Naive B cell (primary cell): Measurements from ENCODE around the gene TSPAN1. TPM values are rescaled to one million over a fixed set of nuclear protein-coding genes. Genes with fewer than 3 reads are reported as not detected.

Experiments used
- ATAC-seq, 2 donors: fragments of 150-1000 bp; cut with Tn5 transposase; 2 replicates each; pipeline ENCODE4 v1.10.0; 2021; ENCODE audit warnings: low read depth in 2 of 2, mild to moderate bottlenecking in 2 of 2, moderate library complexity in 2 of 2
- DNase-seq: peaks from one replicate; pipeline ENCODE4 v3.0.0; 2022
- H3K27ac Mint-ChIP-seq, 6 donors: one replicate each; pipeline ENCODE4 v1.8.0; 2020 to 2022; ENCODE audit warnings: mild to moderate bottlenecking in 6 of 6, mixed read lengths in 6 of 6, moderate library complexity in 5 of 6, inconsistent platforms in 2 of 6
- H3K27me3 Mint-ChIP-seq, 3 donors: one replicate each; pipeline ENCODE4 v1.8.0; 2021 to 2022; ENCODE audit warnings: mixed read lengths in 3 of 3, mild to moderate bottlenecking in 1 of 3
- H3K36me3 Mint-ChIP-seq, 2 donors: one replicate each; pipeline ENCODE4 v1.8.0; 2020 to 2022; ENCODE audit warnings: mixed read lengths in 2 of 2, inconsistent platforms in 1 of 2, mild to moderate bottlenecking in 1 of 2
- H3K4me1 Mint-ChIP-seq, 3 donors: one replicate each; pipeline ENCODE4 v1.8.0; 2020 to 2022; ENCODE audit warnings: mixed read lengths in 3 of 3, inconsistent platforms in 1 of 3, mild to moderate bottlenecking in 1 of 3, moderate library complexity in 1 of 3
- H3K4me3 Mint-ChIP-seq, 8 donors: one replicate each; pipeline ENCODE4 v1.8.0; 2020 to 2022; ENCODE audit warnings: mild to moderate bottlenecking in 8 of 8, mixed read lengths in 8 of 8, moderate library complexity in 8 of 8, inconsistent platforms in 2 of 8
- H3K9me3 Mint-ChIP-seq, 7 donors: one replicate each; pipeline ENCODE4 v1.8.0; 2020 to 2022; ENCODE audit warnings: mixed read lengths in 7 of 7, mild to moderate bottlenecking in 5 of 7, inconsistent platforms in 2 of 7, moderate library complexity in 1 of 7
- polyA plus RNA-seq, 6 donors: library from polyadenylated mRNA; unstranded; fragments of 300-500 nt; fragmentation: Illumina TruSeq; gene quantifications; one replicate each; pipeline ENCODE4 v1.2.3, GENCODE V29; 2021; ENCODE audit warnings: low read depth in 6 of 6

Gene TSPAN1
- polyA plus RNA-seq, 6 donors from 2014 or later = not detected

DNA sequence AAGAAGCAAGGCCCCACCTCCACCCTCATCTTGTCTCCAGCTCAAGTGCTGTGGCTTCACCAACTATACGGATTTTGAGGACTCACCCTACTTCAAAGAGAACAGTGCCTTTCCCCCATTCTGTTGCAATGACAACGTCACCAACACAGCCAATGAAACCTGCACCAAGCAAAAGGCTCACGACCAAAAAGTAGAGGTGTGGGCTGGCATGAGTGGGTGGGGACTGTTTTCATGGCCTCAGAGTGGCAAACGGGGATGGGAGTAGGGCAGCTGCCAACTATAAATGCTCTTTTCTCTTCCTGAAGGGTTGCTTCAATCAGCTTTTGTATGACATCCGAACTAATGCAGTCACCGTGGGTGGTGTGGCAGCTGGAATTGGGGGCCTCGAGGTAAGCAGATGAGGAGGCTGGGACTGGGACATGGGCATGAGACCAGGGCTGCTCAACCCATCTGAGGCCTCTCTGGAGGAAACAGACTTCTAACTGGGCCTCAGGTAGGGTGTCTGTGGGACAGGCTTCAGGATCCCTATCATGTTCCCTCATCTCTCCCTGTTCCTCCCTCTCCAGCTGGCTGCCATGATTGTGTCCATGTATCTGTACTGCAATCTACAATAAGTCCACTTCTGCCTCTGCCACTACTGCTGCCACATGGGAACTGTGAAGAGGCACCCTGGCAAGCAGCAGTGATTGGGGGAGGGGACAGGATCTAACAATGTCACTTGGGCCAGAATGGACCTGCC lies 10.2 kb downstream of the TSPAN1 start:
- H3K36me3 Mint-ChIP-seq = peaks cover 0 to 18% of the 10 kb centered on the region in 2 donors
- H3K27ac Mint-ChIP-seq = peak overlapping the region in 2 of 6 donors; percentile 6 to 33
- peak overlapping the region in 1 of 8 donors; percentile 77 for H3K4me3 Mint-ChIP-seq
- ATAC-seq (no peak), DNase-seq (no peak)
- no peaks in the 10 kb centered on the region for H3K27me3 Mint-ChIP-seq
- H3K9me3 Mint-ChIP-seq = no peaks in the 10 kb centered on the region
- peaks cover 9 to 18% (median 14%) of the 10 kb centered on the region in 3 donors for H3K4me1 Mint-ChIP-seq

- no peaks in the 10 kb centered on the region for H3K9me3 Mint-ChIP-seq
- DNase-seq (no peak), ATAC-seq (no peak)
- peak overlapping the region in 1 of 6 donors; percentile 49 for H3K27ac Mint-ChIP-seq
- H3K4me1 Mint-ChIP-seq = peaks cover 9 to 18% (median 14%) of the 10 kb centered on the region in 3 donors
- H3K4me3 Mint-ChIP-seq = no peak overlapping the region
- peaks cover 0 to 18% of the 10 kb centered on the region in 2 donors for H3K36me3 Mint-ChIP-seq
- H3K27me3 Mint-ChIP-seq = no peaks in the 10 kb centered on the region
Observed at GRCh38 chr1:46186076-46186475, 11.2 kb downstream of the TSPAN1 start.

GRCh38 chr1:46187106-46187869 lies 12.4 kb downstream of the TSPAN1 start:
- Mint-ChIP-seq H3K4me3 (no peak overlapping the region), H3K9me3 (no peaks in the 10 kb centered on the region), H3K27me3 (no peaks in the 10 kb centered on the region), H3K36me3 (peaks cover 0 to 22% of the 10 kb centered on the region in 2 donors), H3K4me1 (peaks cover 9 to 18% (median 14%) of the 10 kb centered on the region in 3 donors), H3K27ac (peak overlapping the region in 1 of 6 donors; percentile 15)
- DNase-seq (no peak), ATAC-seq (no peak)

DNA sequence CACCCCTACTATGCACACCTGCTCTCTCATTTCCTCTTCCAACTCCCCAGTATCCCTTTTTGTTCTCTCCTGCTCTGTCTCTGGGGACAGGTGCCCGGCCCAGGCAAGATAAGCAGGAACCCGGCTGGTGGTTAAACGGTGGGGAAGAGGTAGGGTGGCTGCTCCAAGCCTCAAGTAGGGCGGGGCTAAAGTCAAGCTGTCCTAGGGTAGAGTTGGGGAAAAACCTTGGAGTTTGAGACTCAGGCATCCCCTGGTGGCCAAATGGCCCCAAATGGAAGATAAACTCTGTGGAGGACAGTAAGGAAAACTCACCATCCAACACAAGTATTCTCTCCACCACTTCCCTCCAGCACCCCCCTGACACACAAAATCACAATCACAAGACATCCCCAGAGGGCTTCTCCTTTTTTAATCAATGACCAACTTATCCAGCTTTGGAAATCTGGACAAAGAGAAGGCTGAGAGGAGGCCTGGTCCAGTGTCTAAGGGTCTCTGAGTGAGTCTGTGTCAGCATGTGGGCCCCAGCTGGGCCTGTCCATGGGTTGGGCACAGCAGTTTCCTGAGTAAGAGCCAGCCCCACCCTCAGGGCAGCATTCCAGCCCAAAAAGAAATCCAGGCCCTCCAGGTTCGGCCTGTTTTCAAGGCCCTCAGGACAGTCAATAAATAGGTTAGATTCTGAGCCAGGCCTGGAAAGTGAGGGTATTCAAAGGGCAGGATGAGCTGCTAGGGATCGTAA lies 13.6 kb downstream of the TSPAN1 start:
- no peak for ATAC-seq
- Mint-ChIP-seq H3K27me3 (no peaks in the 10 kb centered on the region), H3K9me3 (no peaks in the 10 kb centered on the region), H3K27ac (peak overlapping the region in 1 of 6 donors; percentile 80), H3K4me3 (peak overlapping the region in 1 of 8 donors; percentile 8), H3K4me1 (peaks cover 9 to 18% (median 14%) of the 10 kb centered on the region in 3 donors), H3K36me3 (peaks cover 0 to 31% of the 10 kb centered on the region in 2 donors)
- DNase-seq = no peak

GRCh38 chr1:46190539-46190938 lies 15.7 kb downstream of the TSPAN1 start:
- no peak for ATAC-seq
- no peaks in the 10 kb centered on the region for H3K9me3 Mint-ChIP-seq
- DNase-seq = no peak
- peaks cover 0 to 7% (median 6%) of the 10 kb centered on the region in 3 donors for H3K4me1 Mint-ChIP-seq
- peak overlapping the region in 1 of 8 donors; percentile 56 for H3K4me3 Mint-ChIP-seq
- H3K27ac Mint-ChIP-seq = no peak overlapping the region
- H3K27me3 Mint-ChIP-seq = no peaks in the 10 kb centered on the region
- H3K36me3 Mint-ChIP-seq = peaks cover 0 to 39% of the 10 kb centered on the region in 2 donors

- Mint-ChIP-seq H3K9me3 (no peaks in the 10 kb centered on the region), H3K4me3 (no peak overlapping the region), H3K4me1 (peaks cover 0 to 9% (median 0%) of the 10 kb centered on the region in 3 donors), H3K36me3 (peaks cover 0 to 39% of the 10 kb centered on the region in 2 donors), H3K27ac (peak overlapping the region in 1 of 6 donors; percentile 19), H3K27me3 (no peaks in the 10 kb centered on the region)
- ATAC-seq (no peak), DNase-seq (no peak)
Observed at GRCh38 chr1:46191033-46191701, 16.3 kb downstream of the TSPAN1 start.

DNA sequence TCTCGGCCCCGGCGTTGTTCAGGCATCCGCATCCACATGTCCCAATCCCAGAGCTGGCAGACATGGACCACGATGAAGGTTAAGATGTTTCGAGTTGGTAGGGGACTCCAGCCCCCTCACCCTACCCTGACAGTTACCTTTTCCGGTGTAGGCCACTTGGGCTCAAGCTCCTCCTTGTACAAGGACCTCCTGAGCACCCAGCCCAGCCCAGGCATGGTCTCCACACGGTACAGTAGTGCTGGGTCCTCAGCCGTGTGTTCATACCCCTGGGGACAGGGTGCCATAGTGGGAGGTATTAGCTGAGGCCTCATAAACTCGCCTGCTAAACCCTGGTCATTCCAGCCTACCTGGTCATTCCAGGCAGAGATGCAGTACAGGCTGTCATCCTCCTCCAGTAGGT lies 17.3 kb downstream of the TSPAN1 start:
- Mint-ChIP-seq H3K4me1 (peaks cover 2 to 18% (median 8%) of the 10 kb centered on the region in 3 donors), H3K27me3 (no peaks in the 10 kb centered on the region), H3K36me3 (peaks cover 0 to 39% of the 10 kb centered on the region in 2 donors), H3K4me3 (no peak overlapping the region), H3K27ac (no peak overlapping the region), H3K9me3 (no peaks in the 10 kb centered on the region)
- no peak for ATAC-seq
- no peak for DNase-seq

- H3K4me3 Mint-ChIP-seq = no peak overlapping the region
- ATAC-seq (no peak), DNase-seq (no peak)
- no peaks in the 10 kb centered on the region for H3K9me3 Mint-ChIP-seq
- peaks cover 0 to 30% of the 10 kb centered on the region in 2 donors for H3K36me3 Mint-ChIP-seq
- H3K27me3 Mint-ChIP-seq = no peaks in the 10 kb centered on the region
- peaks cover 5 to 23% (median 11%) of the 10 kb centered on the region in 3 donors for H3K4me1 Mint-ChIP-seq
- no peak overlapping the region for H3K27ac Mint-ChIP-seq
Observed at GRCh38 chr1:46193285-46193684, 18.4 kb downstream of the TSPAN1 start.

GRCh38 chr1:46193984-46194570 lies 19.2 kb downstream of the TSPAN1 start:
- Mint-ChIP-seq H3K36me3 (peaks cover 0 to 28% of the 10 kb centered on the region in 2 donors), H3K4me3 (no peak overlapping the region), H3K9me3 (no peaks in the 10 kb centered on the region), H3K27me3 (no peaks in the 10 kb centered on the region), H3K27ac (peak overlapping the region in 1 of 6 donors; percentile 11), H3K4me1 (peaks cover 5 to 27% (median 11%) of the 10 kb centered on the region in 3 donors)
- DNase-seq (no peak), ATAC-seq (no peak)

GRCh38 chr1:46194641-46195193 lies 19.8 kb downstream of the TSPAN1 start:
- Mint-ChIP-seq H3K4me3 (peak overlapping the region in 2 of 8 donors; percentile 16 to 83), H3K27me3 (no peaks in the 10 kb centered on the region), H3K36me3 (peaks cover 0 to 21% of the 10 kb centered on the region in 2 donors), H3K27ac (peak overlapping the region in 1 of 6 donors; percentile 54), H3K9me3 (no peaks in the 10 kb centered on the region), H3K4me1 (peaks cover 5 to 30% (median 11%) of the 10 kb centered on the region in 3 donors)
- DNase-seq = no peak
- ATAC-seq = no peak

DNA sequence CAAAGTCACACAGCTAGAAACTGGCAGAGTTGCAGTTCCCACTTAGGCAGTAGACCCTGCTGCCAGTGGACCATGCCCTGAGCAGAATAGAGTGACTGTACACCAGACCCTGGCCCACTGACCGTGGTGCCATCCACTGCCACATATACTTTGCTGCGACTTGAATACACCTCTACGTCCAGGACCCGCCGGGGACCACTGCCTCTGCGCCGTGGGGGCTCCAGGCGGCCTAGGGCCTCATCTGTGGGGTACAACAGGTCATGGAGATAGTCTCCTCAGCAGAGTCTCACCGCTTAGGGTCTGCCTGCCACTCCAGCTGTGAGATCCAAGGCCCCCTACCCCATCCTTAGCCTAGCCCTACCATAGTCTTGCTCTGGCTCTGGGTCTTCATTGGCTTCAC lies 21.7 kb downstream of the TSPAN1 start:
- Mint-ChIP-seq H3K27ac (peak overlapping the region in 1 of 6 donors; percentile 88), H3K27me3 (no peaks in the 10 kb centered on the region), H3K9me3 (no peaks in the 10 kb centered on the region), H3K4me1 (peaks cover 8 to 30% (median 11%) of the 10 kb centered on the region in 3 donors), H3K36me3 (peaks cover 0 to 20% of the 10 kb centered on the region in 2 donors), H3K4me3 (peak overlapping the region in 5 of 8 donors; percentile 70 to 85 (median 83))
- no peak for ATAC-seq
- DNase-seq = no peak

DNA sequence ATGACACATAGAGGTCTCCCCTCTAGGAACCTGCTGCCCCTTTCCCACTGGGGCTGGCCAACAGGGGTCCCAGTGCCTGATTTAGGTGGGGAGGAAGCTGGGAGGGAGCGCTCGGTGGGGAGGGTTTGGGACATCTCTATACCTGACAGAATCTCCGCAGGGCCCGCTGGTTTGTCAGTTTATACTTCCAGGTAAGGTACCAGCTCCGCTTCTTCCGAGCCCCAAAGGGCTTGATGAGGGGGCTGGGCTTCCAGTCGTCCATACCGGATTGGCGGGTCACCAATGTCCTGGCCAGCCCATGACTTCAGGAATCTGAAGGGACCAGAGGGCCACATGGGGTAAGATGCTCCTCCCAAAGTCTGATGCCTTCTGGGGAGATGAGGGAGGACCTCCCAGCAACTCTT lies 22.7 kb downstream of the TSPAN1 start:
- H3K9me3 Mint-ChIP-seq = no peaks in the 10 kb centered on the region
- ATAC-seq (no peak), DNase-seq (no peak)
- H3K27me3 Mint-ChIP-seq = peaks cover under 1 to 2% (median 1%) of the 10 kb centered on the region in 3 donors
- peak overlapping the region in 2 of 6 donors; percentile 66 to 87 for H3K27ac Mint-ChIP-seq
- H3K4me1 Mint-ChIP-seq = peaks cover 10 to 32% (median 12%) of the 10 kb centered on the region in 3 donors
- peak overlapping the region; percentile 70 to 89 (median 83) for H3K4me3 Mint-ChIP-seq
- peaks cover 0 to 14% of the 10 kb centered on the region in 2 donors for H3K36me3 Mint-ChIP-seq
